Measurements from ENCODE around the gene TRAF3.

Gene TRAF3

DNA sequence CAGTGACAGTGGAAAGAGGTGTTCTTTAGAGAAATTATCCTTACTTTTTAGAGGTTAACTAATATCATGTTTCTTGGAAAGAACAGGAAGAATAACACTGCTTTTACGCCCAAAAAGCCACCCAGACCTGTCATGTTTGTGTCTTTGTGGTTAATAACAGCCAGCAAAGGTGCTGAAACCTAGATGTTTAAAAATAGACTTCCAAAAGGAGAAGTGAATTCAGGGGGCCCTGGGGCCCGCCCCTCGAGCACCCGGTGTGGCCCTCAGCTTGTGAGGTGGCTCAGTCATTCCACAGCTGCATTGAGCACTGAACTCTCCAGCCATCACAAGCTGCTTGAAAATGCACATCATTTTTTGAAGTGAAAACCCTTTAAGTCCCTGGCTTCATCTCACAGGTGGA is 124.4 kb downstream of the TRAF3 start:
- H3K4me3 ChIP-seq (ENCODE audit: low read length): no peak overlapping the region
- TF ChIP-seq, protein P1, sequence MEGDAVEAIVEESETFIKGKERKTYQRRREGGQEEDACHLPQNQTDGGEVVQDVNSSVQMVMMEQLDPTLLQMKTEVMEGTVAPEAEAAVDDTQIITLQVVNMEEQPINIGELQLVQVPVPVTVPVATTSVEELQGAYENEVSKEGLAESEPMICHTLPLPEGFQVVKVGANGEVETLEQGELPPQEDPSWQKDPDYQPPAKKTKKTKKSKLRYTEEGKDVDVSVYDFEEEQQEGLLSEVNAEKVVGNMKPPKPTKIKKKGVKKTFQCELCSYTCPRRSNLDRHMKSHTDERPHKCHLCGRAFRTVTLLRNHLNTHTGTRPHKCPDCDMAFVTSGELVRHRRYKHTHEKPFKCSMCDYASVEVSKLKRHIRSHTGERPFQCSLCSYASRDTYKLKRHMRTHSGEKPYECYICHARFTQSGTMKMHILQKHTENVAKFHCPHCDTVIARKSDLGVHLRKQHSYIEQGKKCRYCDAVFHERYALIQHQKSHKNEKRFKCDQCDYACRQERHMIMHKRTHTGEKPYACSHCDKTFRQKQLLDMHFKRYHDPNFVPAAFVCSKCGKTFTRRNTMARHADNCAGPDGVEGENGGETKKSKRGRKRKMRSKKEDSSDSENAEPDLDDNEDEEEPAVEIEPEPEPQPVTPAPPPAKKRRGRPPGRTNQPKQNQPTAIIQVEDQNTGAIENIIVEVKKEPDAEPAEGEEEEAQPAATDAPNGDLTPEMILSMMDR (conservative IDR thresholded peaks at IDR 0.05; ENCODE audit: low read depth, low read length): no peak
- DNase-seq (ENCODE audit: low read depth): no peak

DNA sequence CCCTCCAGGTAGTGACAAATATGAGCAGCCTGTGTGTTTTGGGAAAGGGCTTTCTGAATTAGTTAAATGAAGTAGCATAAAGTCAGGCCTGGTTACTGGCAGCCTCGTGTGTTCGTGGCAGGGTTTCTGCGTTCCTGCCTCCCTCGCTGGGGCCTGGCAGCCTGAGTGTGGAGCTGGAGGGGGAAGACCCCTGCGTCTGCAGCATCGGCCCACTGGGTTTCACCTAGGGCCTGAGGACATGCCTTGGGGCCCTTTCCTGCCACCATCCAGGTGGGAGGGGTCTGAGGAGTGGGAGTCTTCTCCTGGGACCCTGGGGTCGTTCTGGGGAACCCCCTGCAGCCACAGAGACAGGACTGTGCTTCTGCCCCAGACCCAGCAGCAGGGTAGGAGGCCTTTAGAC is 124.8 kb downstream of the TRAF3 start:
- TF ChIP-seq, protein P1 (conservative IDR thresholded peaks at IDR 0.05; ENCODE audit: low read depth, low read length): no peak
- no peak for DNase-seq (ENCODE audit: low read depth)
- H3K4me3 ChIP-seq (ENCODE audit: low read length): no peak overlapping the region

DNA sequence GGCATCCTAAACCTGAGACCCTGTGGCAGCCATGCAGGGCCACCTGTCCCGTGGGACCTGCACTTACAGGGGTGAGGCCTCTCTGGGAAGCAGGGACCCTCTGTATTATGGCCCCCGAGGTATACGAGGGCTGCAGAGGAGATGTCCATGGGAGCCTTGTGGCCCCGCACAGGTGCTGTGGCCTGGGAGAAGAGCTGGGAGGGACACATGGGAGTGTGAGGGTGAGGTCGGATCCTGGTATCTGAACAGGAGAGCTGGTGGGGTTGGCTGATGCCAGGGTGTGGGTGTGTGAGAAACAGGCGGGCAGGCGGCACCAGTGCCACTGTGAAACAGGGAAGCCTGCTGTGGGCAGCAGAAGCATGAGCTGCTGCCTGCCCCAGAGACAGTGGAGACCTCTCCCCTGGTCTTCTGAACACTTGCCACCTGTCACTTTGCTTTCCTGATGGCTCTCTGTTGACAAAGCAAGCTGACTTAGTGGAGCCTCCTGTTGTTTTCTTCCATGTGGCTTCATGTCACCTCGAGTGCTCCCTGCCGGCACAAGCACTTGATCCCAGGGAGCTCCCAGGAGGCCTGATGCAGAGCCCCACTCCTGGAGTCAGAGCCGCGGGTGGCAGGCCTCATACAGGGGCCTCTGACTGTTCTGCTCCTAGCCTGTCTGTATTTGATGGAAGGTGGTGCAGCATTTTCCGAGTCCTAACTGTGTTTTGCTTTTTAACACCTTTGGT is 125.4 kb downstream of the TRAF3 start:
- DNase-seq (ENCODE audit: low read depth): no peak
- TF ChIP-seq, protein P1 (conservative IDR thresholded peaks at IDR 0.05; ENCODE audit: low read depth, low read length): no peak
- H3K4me3 ChIP-seq (ENCODE audit: low read length): no peak overlapping the region

DNA sequence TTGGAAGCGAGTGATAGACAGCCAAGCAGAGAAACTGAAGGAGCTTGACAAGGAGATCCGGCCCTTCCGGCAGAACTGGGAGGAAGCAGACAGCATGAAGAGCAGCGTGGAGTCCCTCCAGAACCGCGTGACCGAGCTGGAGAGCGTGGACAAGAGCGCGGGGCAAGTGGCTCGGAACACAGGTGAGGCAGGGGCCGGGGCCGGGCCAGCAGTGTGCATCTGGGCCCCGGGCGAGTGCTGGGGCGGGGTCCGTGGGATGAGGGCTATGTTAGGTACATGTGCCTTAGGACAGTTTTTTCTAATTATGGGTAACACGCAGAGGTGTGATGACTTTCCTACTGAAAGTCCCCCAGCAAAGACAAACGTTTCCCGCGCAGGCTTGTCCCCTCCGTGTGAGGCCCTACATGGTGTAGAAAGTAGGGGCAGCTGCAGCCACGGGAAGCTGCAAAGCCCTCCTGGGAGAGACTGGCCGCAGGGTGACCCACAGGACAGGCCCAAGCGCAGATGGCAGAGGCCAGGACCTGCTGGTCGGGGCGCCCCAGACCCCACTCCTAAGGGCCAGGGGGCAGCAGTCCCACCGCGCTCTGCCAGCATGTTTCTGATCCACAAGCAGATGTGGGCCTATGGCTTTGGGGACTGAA is 126.1 kb downstream of the TRAF3 start:
- no peak for DNase-seq (ENCODE audit: low read depth)
- H3K4me3 ChIP-seq (ENCODE audit: low read length): no peak overlapping the region
- TF ChIP-seq, protein P1 (conservative IDR thresholded peaks at IDR 0.05; ENCODE audit: low read depth, low read length): no peak

DNA sequence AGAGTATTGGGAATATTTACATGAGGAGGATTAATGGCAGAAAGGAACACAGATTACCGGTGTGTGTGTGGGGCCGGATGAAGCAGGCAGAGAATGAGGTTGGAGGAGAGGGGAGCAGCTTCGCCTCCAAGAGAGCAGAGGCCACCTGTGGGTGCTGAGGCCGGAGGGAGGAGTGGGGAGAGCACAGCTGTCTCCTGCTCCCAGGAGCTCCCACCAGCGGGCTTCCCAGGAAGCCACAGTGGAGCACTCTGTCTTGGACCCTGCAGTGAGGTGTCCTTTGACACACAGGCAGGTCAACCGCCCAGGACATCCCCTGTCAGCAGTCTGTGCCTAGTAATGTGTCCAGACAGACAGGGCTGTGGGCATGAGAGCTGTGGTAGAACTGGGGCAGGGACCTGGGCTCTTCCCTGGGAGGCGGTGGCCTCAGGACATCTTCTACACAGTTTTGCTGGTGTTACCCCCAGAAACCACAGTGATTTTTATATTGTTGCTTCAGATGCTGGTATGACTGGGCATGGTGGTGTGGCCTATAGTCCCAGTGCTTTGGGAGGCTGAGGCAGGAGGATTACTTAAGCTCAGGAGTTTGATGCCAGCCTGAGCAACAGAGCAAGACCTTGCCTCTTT is 126.8 kb downstream of the TRAF3 start:
- TF ChIP-seq, protein P1 (conservative IDR thresholded peaks at IDR 0.05; ENCODE audit: low read depth, low read length): no peak
- no peak overlapping the region for H3K4me3 ChIP-seq (ENCODE audit: low read length)
- no peak for DNase-seq (ENCODE audit: low read depth)

DNA sequence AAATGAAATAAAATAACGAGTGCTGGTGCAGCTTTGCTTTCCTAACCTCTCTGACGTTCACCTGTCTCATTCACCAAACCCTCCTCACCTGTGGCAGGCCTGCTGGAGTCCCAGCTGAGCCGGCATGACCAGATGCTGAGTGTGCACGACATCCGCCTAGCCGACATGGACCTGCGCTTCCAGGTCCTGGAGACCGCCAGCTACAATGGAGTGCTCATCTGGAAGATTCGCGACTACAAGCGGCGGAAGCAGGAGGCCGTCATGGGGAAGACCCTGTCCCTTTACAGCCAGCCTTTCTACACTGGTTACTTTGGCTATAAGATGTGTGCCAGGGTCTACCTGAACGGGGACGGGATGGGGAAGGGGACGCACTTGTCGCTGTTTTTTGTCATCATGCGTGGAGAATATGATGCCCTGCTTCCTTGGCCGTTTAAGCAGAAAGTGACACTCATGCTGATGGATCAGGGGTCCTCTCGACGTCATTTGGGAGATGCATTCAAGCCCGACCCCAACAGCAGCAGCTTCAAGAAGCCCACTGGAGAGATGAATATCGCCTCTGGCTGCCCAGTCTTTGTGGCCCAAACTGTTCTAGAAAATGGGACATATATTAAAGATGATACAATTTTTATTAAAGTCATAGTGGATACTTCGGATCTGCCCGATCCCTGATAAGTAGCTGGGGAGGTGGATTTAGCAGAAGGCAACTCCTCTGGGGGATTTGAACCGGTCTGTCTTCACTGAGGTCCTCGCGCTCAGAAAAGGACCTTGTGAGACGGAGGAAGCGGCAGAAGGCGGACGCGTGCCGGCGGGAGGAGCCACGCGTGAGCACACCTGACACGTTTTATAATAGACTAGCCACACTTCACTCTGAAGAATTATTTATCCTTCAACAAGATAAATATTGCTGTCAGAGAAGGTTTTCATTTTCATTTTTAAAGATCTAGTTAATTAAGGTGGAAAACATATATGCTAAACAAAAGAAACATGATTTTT is 128.2 kb downstream of the TRAF3 start:
- H3K4me3 ChIP-seq (ENCODE audit: low read length): no peak overlapping the region
- TF ChIP-seq, protein P1 (conservative IDR thresholded peaks at IDR 0.05; ENCODE audit: low read depth, low read length): no peak

More for the DNA sequence above, 128.2 kb downstream of the TRAF3 start:
- no peak for DNase-seq (ENCODE audit: low read depth)

Data from retinal pigment epithelial cell (primary cell).